Jurkat, Clone E6-1 (cell line): Measurements from ENCODE around the gene BMP3.

Experiments
- DNase-seq: peaks from one replicate; pipeline ENCODE4 v3.0.0-alpha.2; 2011; ENCODE audit warnings: low read depth, low spot score
- H3K4me3 ChIP-seq: 2 replicates; pipeline ENCODE4 v1.5.1; 2011; ENCODE audit warnings: mild to moderate bottlenecking, low read length, control low read depth, moderate library complexity

Gene BMP3

GRCh38 chr4:81093720-81094401 lies 63.4 kb downstream of the BMP3 start:
- no peak for DNase-seq
- no peak overlapping the region for H3K4me3 ChIP-seq

- DNase-seq: no peak
- no peak overlapping the region for H3K4me3 ChIP-seq
Observed at GRCh38 chr4:81095389-81095788, 64.9 kb downstream of the BMP3 start.

GRCh38 chr4:81096566-81096965 lies 66.1 kb downstream of the BMP3 start:
- H3K4me3 ChIP-seq: no peak overlapping the region
- no peak for DNase-seq

- H3K4me3 ChIP-seq: no peak overlapping the region
- no peak for DNase-seq
Observed at GRCh38 chr4:81102107-81102506, 71.6 kb downstream of the BMP3 start.

- no peak for DNase-seq
- H3K4me3 ChIP-seq: no peak overlapping the region
Observed at GRCh38 chr4:81106150-81106549, 75.6 kb downstream of the BMP3 start.
